PC-9 (cell line): ENCODE results near the gene SORBS1.

ENCODE experiments used
- EZH2 ChIP-seq: fragments of 200-600 bp; sonication (generic); IDR thresholded peaks from 2 replicates; pipeline ENCODE4 v1.8.0; 2017; ENCODE audit warnings: antibody characterized with exemption, low read depth
- TF ChIP-seq, protein P1 (sequence below): fragments of 200-600 bp; sonication (generic); conservative IDR thresholded peaks from 2 replicates; pipeline ENCODE4 v1.6.1; 2017; ENCODE audit warnings: mixed run types, antibody characterized with exemption, mild to moderate bottlenecking, moderate library complexity

DNA sequence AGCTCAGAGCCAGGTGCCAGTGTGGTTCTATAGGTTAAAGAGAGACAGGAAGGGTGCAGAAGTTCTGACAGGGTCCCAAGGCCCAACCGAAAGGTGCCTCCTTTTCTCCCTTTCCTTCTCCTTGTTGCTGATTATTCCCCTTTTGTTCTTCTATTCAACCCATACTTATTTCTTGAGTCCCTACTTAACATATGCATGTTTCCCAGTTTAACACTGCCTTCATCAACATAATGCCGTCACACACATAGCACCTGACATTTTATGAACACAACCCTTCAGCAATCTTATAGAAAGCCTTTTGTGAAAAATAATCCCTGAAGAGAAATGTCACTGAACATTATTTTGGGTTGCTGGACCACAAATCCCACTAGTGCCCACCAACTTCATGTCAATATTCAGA is 39.1 kb downstream of the SORBS1 start:
- TF ChIP-seq, protein P1, sequence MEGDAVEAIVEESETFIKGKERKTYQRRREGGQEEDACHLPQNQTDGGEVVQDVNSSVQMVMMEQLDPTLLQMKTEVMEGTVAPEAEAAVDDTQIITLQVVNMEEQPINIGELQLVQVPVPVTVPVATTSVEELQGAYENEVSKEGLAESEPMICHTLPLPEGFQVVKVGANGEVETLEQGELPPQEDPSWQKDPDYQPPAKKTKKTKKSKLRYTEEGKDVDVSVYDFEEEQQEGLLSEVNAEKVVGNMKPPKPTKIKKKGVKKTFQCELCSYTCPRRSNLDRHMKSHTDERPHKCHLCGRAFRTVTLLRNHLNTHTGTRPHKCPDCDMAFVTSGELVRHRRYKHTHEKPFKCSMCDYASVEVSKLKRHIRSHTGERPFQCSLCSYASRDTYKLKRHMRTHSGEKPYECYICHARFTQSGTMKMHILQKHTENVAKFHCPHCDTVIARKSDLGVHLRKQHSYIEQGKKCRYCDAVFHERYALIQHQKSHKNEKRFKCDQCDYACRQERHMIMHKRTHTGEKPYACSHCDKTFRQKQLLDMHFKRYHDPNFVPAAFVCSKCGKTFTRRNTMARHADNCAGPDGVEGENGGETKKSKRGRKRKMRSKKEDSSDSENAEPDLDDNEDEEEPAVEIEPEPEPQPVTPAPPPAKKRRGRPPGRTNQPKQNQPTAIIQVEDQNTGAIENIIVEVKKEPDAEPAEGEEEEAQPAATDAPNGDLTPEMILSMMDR = no peak
- no peak for TF ChIP-seq EZH2
